Measurements from ENCODE around the gene TTC8.

DNA sequence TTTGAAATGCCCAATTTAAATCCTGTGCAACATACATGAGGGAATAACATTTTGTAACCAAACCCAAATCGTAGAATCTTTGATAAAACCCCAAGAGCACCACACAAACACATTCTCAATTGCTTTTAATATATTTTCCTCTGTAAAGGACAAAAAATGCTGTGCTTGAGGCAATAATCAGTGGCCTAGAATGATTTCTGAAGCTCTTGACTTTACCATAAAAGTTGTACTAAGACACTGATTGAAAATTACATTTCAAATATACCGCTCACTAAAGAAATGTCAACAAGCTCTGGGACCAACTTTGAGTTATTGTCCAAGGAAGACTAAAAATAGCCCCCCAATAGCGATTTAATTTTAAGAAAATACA lies 33.2 kb upstream of the TTC8 start:
- TF ChIP-seq, protein P1, sequence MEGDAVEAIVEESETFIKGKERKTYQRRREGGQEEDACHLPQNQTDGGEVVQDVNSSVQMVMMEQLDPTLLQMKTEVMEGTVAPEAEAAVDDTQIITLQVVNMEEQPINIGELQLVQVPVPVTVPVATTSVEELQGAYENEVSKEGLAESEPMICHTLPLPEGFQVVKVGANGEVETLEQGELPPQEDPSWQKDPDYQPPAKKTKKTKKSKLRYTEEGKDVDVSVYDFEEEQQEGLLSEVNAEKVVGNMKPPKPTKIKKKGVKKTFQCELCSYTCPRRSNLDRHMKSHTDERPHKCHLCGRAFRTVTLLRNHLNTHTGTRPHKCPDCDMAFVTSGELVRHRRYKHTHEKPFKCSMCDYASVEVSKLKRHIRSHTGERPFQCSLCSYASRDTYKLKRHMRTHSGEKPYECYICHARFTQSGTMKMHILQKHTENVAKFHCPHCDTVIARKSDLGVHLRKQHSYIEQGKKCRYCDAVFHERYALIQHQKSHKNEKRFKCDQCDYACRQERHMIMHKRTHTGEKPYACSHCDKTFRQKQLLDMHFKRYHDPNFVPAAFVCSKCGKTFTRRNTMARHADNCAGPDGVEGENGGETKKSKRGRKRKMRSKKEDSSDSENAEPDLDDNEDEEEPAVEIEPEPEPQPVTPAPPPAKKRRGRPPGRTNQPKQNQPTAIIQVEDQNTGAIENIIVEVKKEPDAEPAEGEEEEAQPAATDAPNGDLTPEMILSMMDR (IDR thresholded peaks at IDR 0.05; ENCODE audit: low read length): no peak
- no peak for TF ChIP-seq EZH2 (optimal IDR thresholded peaks at IDR 0.05; ENCODE audit: low read depth, low read length)
- no peak for TF ChIP-seq EZH2phosphoT487 (IDR thresholded peaks at IDR 0.05; ENCODE audit: low read length)

Measured in MM.1S (cell line).